ENCODE results near the gene NDUFAF2.

Gene NDUFAF2

DNA sequence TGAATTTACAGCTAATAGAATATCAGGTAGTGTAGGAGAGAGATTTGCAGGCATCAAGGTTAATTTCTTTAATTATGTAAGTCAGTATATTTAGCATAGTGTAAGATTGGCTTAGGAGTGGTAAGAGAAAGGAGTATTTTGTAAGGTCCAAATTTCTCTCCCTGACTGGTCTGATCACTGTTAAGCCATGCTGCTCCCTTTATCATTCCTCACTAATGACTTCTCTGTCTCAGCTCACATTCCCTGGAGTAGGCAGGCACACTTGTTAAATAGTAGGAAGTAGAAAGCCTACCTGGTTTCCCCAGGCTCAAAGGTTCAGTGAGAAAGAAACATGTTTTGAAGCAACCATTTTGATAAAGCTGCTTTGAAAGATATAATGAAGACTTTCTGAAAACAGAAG is 126.5 kb downstream of the NDUFAF2 start:
- TF ChIP-seq, protein P1, sequence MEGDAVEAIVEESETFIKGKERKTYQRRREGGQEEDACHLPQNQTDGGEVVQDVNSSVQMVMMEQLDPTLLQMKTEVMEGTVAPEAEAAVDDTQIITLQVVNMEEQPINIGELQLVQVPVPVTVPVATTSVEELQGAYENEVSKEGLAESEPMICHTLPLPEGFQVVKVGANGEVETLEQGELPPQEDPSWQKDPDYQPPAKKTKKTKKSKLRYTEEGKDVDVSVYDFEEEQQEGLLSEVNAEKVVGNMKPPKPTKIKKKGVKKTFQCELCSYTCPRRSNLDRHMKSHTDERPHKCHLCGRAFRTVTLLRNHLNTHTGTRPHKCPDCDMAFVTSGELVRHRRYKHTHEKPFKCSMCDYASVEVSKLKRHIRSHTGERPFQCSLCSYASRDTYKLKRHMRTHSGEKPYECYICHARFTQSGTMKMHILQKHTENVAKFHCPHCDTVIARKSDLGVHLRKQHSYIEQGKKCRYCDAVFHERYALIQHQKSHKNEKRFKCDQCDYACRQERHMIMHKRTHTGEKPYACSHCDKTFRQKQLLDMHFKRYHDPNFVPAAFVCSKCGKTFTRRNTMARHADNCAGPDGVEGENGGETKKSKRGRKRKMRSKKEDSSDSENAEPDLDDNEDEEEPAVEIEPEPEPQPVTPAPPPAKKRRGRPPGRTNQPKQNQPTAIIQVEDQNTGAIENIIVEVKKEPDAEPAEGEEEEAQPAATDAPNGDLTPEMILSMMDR (conservative IDR thresholded peaks at IDR 0.05; ENCODE audit: control insufficient read depth, insufficient read depth, low read depth, low read length), result no peak
- DNase-seq (ENCODE audit: low read depth), result no peak
- H3K4me3 ChIP-seq (ENCODE audit: control insufficient read depth, low read depth, low read length), result no peak overlapping the region

DNA sequence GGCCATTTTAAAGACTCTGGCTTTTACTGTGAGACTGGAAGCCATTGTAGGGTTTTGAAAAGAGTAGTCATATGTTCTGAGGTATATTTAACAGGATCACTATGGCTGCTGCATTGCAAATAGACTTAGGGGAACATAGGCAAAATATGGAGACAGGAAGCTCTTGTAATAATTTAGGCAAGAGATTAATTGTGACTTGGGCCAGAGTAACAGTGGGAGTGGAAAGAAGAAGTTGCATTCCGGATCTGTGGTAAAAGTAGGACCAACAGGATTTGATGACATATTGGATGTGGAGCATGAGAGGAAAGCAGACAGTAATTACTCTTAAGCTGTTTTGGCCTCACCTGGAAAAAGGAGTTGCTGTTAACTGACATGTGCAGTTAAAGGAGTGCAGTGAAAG is 131.6 kb downstream of the NDUFAF2 start:
- TF ChIP-seq, protein P1 (conservative IDR thresholded peaks at IDR 0.05; ENCODE audit: control insufficient read depth, insufficient read depth, low read depth, low read length), result no peak
- DNase-seq (ENCODE audit: low read depth), result no peak
- H3K4me3 ChIP-seq (ENCODE audit: control insufficient read depth, low read depth, low read length), result no peak overlapping the region

DNA sequence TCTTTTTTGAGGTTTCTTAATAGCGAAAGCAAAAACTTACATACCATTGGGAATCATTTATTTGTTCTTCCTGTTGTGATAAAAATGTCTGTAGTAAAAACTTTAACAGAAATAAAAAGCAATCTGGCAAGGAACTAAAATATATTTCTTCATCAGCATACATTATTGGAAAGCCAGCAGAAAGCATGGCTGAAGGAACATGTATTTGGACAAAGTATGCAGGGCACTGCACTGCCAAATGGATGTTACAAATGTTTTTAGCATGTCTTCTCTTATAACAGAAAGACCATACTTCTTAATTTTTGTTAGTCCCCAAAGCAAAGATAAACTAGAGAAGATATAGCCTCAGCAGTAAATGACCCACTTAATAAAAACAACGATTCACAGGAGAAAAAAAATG is 136.7 kb downstream of the NDUFAF2 start:
- TF ChIP-seq, protein P1 (conservative IDR thresholded peaks at IDR 0.05; ENCODE audit: control insufficient read depth, insufficient read depth, low read depth, low read length), result no peak
- no peak overlapping the region for H3K4me3 ChIP-seq (ENCODE audit: control insufficient read depth, low read depth, low read length)

DNA sequence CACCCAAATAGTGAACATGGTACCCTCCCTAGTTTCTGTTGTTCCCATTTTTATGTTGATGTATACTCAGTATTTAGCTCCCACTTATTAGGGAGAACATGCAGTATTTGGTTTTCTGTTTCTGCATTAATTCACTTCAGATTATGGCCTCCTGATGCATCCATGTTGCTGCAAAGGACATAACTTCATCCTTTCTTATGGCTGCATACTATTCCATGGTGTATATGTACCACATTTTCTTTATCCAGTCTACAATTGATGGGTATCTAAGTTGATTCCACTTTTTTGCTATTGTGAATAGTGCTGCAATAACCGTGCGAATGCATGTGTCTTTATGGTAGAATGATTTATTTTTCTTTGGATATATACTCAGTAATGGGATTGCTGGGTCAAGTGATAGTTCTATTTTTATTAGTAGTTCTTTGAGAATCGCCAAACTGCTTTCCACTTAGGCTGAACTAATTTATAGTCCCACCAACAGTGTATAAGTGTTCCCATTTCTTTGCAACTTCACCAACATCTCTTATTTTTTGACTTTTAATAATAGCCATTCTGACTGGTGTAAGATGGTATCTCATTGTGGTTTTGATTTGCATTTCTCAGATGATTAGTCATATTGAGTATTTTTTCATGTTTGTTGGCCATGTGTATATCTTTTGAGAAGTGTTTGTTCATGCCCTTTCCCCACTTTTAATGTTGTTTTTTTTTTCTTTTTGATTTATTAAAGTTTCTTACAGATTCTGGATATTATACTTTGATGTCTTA is 137.7 kb downstream of the NDUFAF2 start:
- TF ChIP-seq, protein P1 (conservative IDR thresholded peaks at IDR 0.05; ENCODE audit: control insufficient read depth, insufficient read depth, low read depth, low read length), result no peak
- no peak overlapping the region for H3K4me3 ChIP-seq (ENCODE audit: control insufficient read depth, low read depth, low read length)
- peak; percentile 49 for DNase-seq (ENCODE audit: low read depth)

More for the DNA sequence above, 136.7 kb downstream of the NDUFAF2 start:
- no peak for DNase-seq (ENCODE audit: low read depth)

DNA sequence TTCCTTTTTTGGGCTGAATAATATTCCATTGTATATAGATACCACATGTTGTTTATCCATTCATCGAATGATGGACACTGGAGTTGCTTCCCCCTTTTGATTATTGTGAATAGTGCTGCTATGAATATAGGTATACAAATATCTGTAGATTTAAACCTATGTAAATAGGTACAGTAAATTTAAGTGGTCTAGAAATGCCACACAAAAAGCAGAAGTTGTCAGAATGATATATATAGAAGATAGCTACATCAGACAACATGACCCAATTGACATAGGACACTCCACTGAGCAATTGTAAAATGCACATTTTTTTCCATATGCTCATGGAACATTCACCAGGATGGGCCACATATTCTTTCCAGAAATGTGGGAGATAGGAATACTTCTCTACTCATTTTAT is 139.7 kb downstream of the NDUFAF2 start:
- no peak for DNase-seq (ENCODE audit: low read depth)
- no peak overlapping the region for H3K4me3 ChIP-seq (ENCODE audit: control insufficient read depth, low read depth, low read length)
- TF ChIP-seq, protein P1 (conservative IDR thresholded peaks at IDR 0.05; ENCODE audit: control insufficient read depth, insufficient read depth, low read depth, low read length), result no peak

DNA sequence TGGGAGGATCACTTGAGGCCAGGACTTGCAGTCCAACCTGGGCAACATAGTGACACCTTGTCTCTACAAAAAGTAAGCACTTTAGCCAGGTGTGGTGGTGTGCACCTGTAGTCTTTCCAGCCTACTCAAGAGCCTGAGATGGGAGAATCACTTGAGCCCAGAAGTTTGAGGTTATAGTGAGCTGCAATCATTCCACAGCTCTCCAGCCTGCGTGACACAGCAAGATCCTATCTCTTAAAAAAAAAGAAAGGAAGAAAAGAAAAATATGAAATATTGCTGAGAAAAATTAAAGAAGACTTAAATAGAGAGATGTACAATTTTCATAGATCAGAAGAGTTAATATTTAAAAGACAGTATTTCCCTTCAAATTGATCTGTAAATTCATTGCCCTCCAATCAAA is 140.9 kb downstream of the NDUFAF2 start:
- TF ChIP-seq, protein P1 (conservative IDR thresholded peaks at IDR 0.05; ENCODE audit: control insufficient read depth, insufficient read depth, low read depth, low read length), result no peak
- no peak overlapping the region for H3K4me3 ChIP-seq (ENCODE audit: control insufficient read depth, low read depth, low read length)

More for the DNA sequence above, 140.9 kb downstream of the NDUFAF2 start:
- no peak for DNase-seq (ENCODE audit: low read depth)
